HG03439 (cell line): ENCODE data around the gene PDLIM1.

Source experiments
- ATAC-seq: cut with Tn5 transposase; IDR thresholded peaks from one replicate; pipeline ENCODE4 v1.9.1; 2021; ENCODE audit warnings: mild to moderate bottlenecking, moderate library complexity; ENCODE audit not compliant: unreplicated experiment

Gene PDLIM1

DNA sequence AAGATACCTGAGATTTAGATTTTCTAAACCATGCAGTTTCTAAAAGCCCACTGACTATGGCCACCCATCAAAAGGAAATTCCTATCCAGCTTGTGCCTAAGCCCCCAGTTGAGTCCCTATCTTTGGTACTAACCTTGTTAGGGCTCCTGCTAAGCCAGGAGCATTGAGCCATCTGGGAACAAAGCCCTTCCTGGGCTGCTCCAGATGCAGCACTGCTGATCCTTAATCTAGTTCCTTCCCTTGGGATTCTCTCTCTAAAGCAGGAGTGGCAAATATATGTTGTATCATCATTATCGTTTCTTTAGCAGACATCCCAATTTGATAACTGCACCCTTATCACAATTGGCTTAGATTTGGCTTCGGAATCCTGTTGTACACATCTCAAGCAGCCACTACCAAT lies 24.7 kb upstream of the PDLIM1 start:
- no peak for ATAC-seq

DNA sequence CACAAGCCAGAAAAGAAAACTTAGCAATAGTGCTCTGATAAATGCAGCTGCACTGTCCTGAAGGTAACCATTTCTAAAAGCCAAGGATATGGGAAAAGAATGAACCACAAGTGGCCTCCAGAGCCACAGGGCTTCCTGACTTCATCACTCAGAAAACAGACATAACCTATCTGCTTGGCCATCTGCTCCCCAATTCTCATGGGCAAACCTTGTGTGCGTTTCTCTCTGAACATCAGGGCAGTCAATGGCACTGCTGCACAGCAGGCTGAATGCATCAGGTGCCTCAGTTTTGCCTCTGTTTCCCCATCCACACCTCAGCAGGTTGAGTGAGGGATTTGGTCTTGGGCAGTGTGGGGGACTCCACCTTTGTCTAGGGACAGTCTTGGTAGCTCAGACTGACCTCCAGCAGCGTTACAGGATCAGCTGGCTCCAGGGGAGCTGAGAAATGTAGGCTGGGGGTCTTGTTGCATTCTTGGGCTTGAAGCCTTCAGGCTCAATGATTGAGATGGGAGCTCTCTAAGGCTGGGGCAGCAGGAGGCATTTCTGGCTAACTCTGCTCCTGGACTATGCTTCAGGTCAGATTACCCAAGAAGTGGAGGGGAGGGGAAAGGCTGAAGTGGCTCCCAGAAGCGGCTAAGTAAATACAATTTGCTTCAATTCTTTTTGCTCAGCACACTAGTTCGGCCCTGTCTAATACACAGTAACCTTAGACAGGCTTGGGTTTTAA lies 23.6 kb upstream of the PDLIM1 start:
- no peak for ATAC-seq

GRCh38 chr10:95312986-95313495 lies 22.2 kb upstream of the PDLIM1 start:
- no peak for ATAC-seq

- ATAC-seq, result no peak
These were observed 21.5 kb upstream of the PDLIM1 start for GRCh38 chr10:95312257-95312656.

- no peak for ATAC-seq
These were observed 19.2 kb upstream of the PDLIM1 start for GRCh38 chr10:95309958-95310357.

- ATAC-seq, result no peak
These were observed 17.8 kb upstream of the PDLIM1 start for GRCh38 chr10:95308389-95309302.

DNA sequence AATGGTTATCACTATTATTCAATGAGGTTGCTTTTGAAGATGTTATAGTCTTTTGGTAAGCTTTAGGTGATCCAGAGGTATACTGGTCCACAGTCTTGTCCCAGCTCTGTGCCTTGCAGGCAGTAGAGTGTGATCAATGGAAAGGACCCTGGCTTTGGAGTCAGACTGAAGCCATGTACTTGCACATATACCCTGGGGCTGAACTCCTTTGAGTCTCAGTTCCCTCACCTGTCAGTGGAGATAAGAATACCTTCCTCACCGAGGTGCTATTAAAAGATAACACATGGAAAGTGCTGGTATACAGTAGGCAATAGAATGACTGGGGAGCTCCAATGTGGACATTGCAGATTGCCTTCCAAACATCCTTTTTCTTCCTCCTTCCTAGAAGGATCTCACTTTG lies 16.0 kb upstream of the PDLIM1 start:
- ATAC-seq, result no peak

DNA sequence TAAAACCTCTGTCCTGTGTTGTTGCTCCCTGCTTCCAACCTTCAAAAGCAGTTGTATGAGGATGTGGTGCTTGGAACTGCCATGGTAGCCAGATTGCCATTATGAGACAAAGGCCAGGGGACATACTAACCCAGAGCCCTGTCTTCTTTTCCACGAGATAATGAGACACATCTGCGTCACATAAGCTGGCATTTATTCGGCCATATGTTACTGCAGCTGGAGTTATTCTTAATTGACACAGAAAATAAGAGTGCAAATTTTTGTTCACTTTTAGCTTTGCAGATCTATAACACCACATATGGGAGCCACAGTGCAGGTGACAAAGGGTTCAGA lies 15.5 kb upstream of the PDLIM1 start:
- no peak for ATAC-seq

GRCh38 chr10:95305606-95306317 lies 15.0 kb upstream of the PDLIM1 start:
- no peak for ATAC-seq

DNA sequence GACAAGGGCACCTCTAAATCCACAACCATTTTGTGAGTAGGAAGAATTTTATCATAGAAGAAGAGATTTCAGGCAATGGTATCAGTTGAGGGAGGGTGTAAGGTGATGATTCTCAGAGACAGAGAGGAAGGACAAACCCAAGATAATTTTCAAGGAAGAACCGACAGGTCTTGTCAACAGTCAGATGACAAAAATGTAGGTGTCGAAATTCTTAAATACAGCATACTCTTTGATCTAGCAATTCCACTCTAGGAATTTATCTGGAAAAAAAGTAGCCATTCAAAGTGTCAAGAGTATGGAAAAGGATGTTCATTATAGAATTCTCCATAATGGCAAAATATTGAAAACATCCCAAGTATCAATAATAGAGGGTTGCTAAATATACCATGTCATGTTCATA lies 14.2 kb upstream of the PDLIM1 start:
- ATAC-seq, result no peak

DNA sequence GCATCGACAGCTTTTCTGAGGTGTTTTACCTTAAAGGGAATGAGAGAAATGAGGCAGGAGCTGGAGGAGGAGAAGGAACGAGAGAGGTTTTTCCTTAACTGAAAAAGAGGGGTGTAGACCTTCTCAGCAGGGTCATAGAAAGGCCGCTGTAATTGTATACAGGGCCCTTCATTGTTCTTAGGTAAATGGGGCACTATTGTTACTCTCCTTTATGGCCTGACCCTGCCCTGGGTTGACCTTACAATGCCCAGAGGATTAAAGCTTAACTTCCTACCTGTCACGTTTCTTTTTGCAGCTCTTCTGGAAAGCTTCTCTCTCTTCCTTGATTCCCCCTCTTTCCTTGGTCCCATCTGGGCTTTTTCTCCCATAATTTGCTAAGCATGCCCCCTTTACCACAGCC lies 13.7 kb upstream of the PDLIM1 start:
- ATAC-seq, result no peak

- no peak for ATAC-seq
These were observed 13.1 kb upstream of the PDLIM1 start for GRCh38 chr10:95303950-95304349.

DNA sequence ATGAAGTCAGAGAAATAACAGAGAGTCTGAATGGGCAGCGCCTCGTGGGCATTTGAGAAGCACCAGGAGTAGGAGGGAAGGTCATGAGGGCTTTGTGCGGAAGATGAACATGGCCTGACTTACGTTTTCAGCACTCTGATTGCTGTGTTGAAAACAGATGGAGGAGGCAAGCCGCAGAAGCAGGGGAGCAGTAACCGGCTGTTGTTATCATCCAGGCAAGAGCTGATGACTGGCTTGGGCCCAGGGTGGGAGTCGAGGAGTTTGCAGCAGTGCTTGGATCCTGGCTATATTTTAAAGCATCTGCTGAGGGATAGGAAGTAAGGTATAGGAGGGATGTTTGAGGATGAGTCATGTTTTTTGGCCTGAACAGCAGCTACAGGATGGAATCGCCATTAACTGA lies 12.7 kb upstream of the PDLIM1 start:
- ATAC-seq, result no peak

DNA sequence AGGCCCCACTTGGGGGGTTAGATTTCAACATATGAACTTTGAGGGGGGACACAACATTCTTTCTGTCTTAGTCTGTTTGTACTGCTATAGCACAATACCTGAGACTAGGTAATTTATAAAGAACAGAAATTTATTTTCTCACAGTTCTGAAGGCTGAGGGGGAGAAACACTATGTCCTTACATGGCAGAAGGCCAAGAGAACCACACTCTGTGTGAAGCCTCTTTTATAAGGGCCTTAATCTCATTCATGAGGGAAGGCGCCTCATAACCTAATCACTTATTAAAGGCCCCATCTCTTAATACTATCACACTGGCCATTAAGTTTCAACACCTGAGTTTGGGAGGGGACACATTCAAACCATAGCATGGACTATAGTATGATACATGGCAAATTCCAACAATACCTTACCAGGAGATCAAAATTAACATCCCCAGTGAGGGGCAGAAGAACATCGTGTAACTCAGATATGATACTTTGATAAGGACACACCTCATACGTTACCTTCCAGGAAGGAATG lies 9.3 kb upstream of the PDLIM1 start:
- ATAC-seq, result no peak

- peak; percentile 35 for ATAC-seq
These were observed 6.6 kb upstream of the PDLIM1 start for GRCh38 chr10:95297402-95297801.

DNA sequence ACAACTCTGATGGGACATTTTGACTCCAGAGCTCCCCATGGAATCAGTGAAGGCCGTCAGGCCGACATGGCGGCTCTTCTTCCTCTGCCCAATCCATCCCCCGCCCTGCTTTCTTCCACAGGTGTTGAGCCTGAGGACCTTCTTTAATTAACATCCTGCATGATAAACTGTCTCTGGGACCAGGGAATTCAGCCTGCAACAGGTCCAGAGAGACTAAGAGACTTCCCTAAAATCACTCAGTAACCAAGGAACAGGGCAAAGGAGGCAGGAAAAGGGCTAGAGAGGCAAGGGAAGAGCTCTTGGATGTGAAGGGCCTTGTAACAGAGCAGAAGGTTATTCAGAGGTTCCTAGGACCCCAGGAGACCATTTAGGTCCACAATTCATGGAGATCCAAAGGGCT lies 6.0 kb upstream of the PDLIM1 start:
- no peak for ATAC-seq

DNA sequence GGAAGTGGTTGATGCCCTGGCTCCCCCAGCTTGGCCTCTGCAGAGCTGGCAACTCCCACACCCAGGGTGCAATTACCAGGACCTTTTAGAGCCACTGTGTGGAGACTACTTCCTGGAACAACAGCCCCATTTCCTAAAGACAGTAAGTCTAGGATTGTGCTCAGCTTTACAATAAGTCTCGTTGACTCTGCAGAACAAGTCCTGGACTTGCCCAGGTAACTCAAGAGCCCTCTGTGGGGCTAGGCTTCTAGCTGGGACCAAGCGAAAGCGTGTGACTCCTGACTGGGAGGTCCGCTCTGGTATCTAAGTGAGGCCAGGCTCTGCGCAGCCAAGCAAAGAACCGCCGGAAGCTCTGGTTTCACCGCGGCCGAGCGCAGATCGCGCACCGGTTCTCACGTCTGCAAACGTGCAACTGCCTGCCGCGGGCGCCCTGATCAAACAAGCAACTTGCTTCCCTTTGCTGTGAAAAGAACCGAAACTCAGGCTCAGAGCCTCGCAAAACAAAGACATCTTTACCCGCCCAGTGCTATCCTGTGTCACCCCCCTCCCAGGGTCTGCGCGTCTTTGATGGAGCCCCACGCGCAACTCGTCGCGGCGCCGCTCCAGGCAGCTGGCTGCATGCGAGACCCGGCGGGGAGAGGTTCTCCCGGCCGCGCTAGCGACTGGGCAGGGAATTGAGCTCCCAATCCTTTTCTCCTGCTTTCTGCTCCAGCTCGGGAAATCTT lies 4.4 kb upstream of the PDLIM1 start:
- peak; percentile 79 for ATAC-seq

- no peak for ATAC-seq
These were observed 2.8 kb upstream of the PDLIM1 start for GRCh38 chr10:95293631-95294030.

DNA sequence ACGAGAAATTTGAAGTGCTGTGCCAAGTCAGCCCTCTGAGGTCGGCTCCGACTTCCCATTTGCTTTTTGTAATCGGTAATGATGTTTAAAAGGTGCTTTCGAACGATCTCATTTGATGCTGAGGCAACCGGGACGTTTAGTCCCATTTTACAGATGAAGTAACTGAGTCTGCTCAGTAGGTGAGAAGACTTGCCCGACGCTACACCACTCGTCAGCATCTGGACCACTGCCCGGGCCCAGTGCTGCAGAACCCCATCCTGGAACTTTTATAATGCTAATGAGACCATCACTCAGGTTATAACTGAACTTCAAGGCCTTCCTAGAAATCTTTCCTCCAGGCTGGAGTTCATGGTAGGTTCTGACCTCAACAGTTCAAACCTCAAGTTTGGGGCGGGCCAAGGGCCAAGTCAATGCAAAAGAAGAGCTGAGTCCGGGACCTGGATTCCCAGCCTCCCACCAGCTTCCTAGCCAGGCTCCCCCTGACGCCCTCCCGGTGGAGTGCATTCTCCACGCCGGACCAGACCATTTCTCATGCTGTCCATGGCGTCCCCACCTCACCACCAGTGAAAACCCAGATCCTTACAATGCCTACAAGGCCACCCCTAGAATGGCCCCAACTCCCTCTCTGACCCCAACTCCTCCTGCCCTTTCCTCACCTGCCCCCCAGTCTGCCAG lies 699 bp upstream of the PDLIM1 start:
- no peak for ATAC-seq

DNA sequence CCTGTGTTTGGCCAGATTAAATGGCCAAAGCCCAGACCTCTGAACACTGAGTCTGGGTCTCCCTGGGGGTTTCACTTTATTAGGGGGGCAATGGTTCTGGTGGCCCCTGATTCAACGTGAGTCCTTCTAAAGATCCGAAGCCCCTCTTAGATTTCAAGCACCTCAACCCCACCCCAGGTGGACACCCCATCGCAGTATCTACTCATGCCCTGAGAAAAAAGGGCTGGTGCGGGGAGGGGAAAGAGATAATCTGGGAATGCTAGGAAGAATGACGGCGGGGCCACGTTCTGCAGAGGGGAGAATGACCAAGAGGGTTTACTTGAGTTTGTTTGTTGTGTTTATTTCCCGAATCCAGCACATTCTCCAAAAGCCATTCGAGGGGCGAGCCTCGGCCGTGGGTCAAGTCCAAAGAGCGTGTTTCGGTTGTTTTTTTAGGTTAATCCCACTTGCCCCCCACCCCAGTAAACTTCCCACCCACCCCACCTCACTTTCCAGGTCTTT lies 832 bp downstream of the PDLIM1 start:
- no peak for ATAC-seq
